OCI-LY3 (cell line): Measurements from ENCODE around the gene SSBP2.

ENCODE experiments used
- H2AFZ ChIP-seq: fragments of 200-600, 300-600 bp; shearing (Covaris generic); 2 replicates; pipeline ENCODE4 v1.6.0; 2014; ENCODE audit warnings: antibody characterized with exemption, low read depth, low read length
- H3K27ac ChIP-seq: fragments of 200-600, 300-600 bp; sonication (generic); 2 replicates; pipeline ENCODE4 v1.5.1; 2014; ENCODE audit warnings: mild to moderate bottlenecking, low read length, moderate library complexity, mixed read lengths
- H3K27me3 ChIP-seq: fragments of 200-600, 300-600 bp; sonication (generic); 2 replicates; pipeline ENCODE4 v1.6.1; 2014; ENCODE audit warnings: low read depth, low read length, mixed read lengths
- H3K36me3 ChIP-seq: fragments of 200-600, 300-600 bp; sonication (generic); replicated peaks from 2 replicates; pipeline ENCODE3; 2014; ENCODE audit warnings: low read depth, low read length, mixed read lengths
- H3K4me1 ChIP-seq: fragments of 300-600, 200-600 bp; sonication (generic); 2 replicates; pipeline ENCODE4 v1.6.1; 2014; ENCODE audit warnings: low read length, mixed read lengths
- H3K4me2 ChIP-seq: fragments of 200-600, 300-600 bp; sonication (generic); 2 replicates; pipeline ENCODE4 v1.6.1; 2014; ENCODE audit warnings: low read length, mixed read lengths
- H3K4me3 ChIP-seq: fragments of 300-600, 200-600 bp; sonication (generic); 2 replicates; pipeline ENCODE4 v1.5.1; 2014; ENCODE audit warnings: antibody characterized with exemption, mild to moderate bottlenecking, low read length, moderate library complexity
- H3K79me2 ChIP-seq: fragments of 300-600, 200-600 bp; shearing (Covaris generic); 2 replicates; pipeline ENCODE4 v1.6.1; 2014; ENCODE audit warnings: mild to moderate bottlenecking, low read length, mixed read lengths
- H3K9ac ChIP-seq: fragments of 300-600, 200-600 bp; shearing (Covaris generic); 2 replicates; pipeline ENCODE4 v1.6.0; 2014; ENCODE audit warnings: mild to moderate bottlenecking, low read length, moderate library complexity
- H3K9me3 ChIP-seq: fragments of 200-600, 300-600 bp; shearing (Covaris generic); 2 replicates; pipeline ENCODE4 v1.6.1; 2014; ENCODE audit warnings: low read length, mixed read lengths; ENCODE audit not compliant: insufficient read depth
- H4K20me1 ChIP-seq: fragments of 200-600, 300-600 bp; sonication (generic); 2 replicates; pipeline ENCODE4 v1.6.1; 2016; ENCODE audit warnings: low read length, mixed read lengths; ENCODE audit not compliant: insufficient read depth
- CTCF ChIP-seq: fragments of 200-600, 300-600 bp; sonication (generic); IDR thresholded peaks from 2 replicates; pipeline ENCODE4 v1.5.1; 2014; ENCODE audit warnings: antibody characterized with exemption, low read length, low read depth
- EZH2phosphoT487 ChIP-seq: fragments of 200-600 bp; shearing (Covaris generic); IDR thresholded peaks from 2 replicates; pipeline ENCODE4 v1.6.1; 2018; ENCODE audit warnings: antibody characterized with exemption, mixed run types, low read depth

SSBP2 gene

GRCh38 chr5:81590498-81591384 is 160.2 kb downstream of the SSBP2 start:
- Histone ChIP-seq H4K20me1 (no peaks in the 10 kb centered on the region), H3K4me3 (no peak overlapping the region), H2AFZ (no peak overlapping the region), H3K79me2 (no peaks in the 10 kb centered on the region), H3K4me1 (no peaks in the 10 kb centered on the region), H3K27ac (no peak overlapping the region), H3K9me3 (no peaks in the 10 kb centered on the region), H3K27me3 (no peaks in the 10 kb centered on the region), H3K36me3 (no peaks in the 10 kb centered on the region), H3K4me2 (no peak overlapping the region), H3K9ac (no peak overlapping the region)
- TF ChIP-seq EZH2phosphoT487: no peak
- TF ChIP-seq CTCF: no peak

- no peak overlapping the region for H3K4me3 ChIP-seq
- no peaks in the 10 kb centered on the region for H3K36me3 ChIP-seq
- TF ChIP-seq CTCF (no peak), EZH2phosphoT487 (no peak)
- no peaks in the 10 kb centered on the region for H3K79me2 ChIP-seq
- H3K9me3 ChIP-seq: no peaks in the 10 kb centered on the region
- H3K9ac ChIP-seq: no peak overlapping the region
- no peaks in the 10 kb centered on the region for H3K4me1 ChIP-seq
- no peaks in the 10 kb centered on the region for H3K27me3 ChIP-seq
- H3K4me2 ChIP-seq: no peak overlapping the region
- no peaks in the 10 kb centered on the region for H4K20me1 ChIP-seq
- H3K27ac ChIP-seq: no peak overlapping the region
- no peak overlapping the region for H2AFZ ChIP-seq
Measured at GRCh38 chr5:81579262-81579924, 171.5 kb downstream of the SSBP2 start.

- Histone ChIP-seq H3K9ac (no peak overlapping the region), H3K27me3 (no peaks in the 10 kb centered on the region), H3K4me3 (no peak overlapping the region), H3K9me3 (no peaks in the 10 kb centered on the region), H3K4me1 (no peaks in the 10 kb centered on the region), H3K79me2 (no peaks in the 10 kb centered on the region), H2AFZ (no peak overlapping the region), H4K20me1 (no peaks in the 10 kb centered on the region), H3K4me2 (no peak overlapping the region), H3K36me3 (no peaks in the 10 kb centered on the region), H3K27ac (no peak overlapping the region)
- TF ChIP-seq CTCF (no peak), EZH2phosphoT487 (no peak)
Measured at GRCh38 chr5:81577091-81577490, 173.8 kb downstream of the SSBP2 start.

GRCh38 chr5:81575924-81576323 is 175.0 kb downstream of the SSBP2 start:
- no peak overlapping the region for H2AFZ ChIP-seq
- no peaks in the 10 kb centered on the region for H3K36me3 ChIP-seq
- no peak overlapping the region for H3K4me2 ChIP-seq
- H3K4me3 ChIP-seq: no peak overlapping the region
- no peaks in the 10 kb centered on the region for H3K27me3 ChIP-seq
- no peak overlapping the region for H3K27ac ChIP-seq
- no peaks in the 10 kb centered on the region for H3K9me3 ChIP-seq
- H4K20me1 ChIP-seq: no peaks in the 10 kb centered on the region
- no peaks in the 10 kb centered on the region for H3K79me2 ChIP-seq
- no peaks in the 10 kb centered on the region for H3K4me1 ChIP-seq
- no peak overlapping the region for H3K9ac ChIP-seq
- TF ChIP-seq CTCF (no peak), EZH2phosphoT487 (no peak)
